Upper lobe of left lung (tissue), 6 donors: ENCODE results near the gene ROCK2. TPM values are rescaled to one million over a fixed set of nuclear protein-coding genes. Genes with fewer than 3 reads are reported as not detected.

ENCODE experiments used
- ATAC-seq, 2 donors: fragments of 200-7000 bp; cut with Tn5 transposase; one replicate each; pipeline ENCODE4 v1.9.1; 2022; ENCODE audit warnings: mild to moderate bottlenecking in 2 of 2, moderate library complexity in 2 of 2; ENCODE audit not compliant: low FRiP score in 2 of 2
- DNase-seq, 2 donors: peaks; one replicate each; pipeline ENCODE4 v3.0.0-alpha.2; 2019 to 2020
- H3K27ac ChIP-seq, 4 donors: fragments of 200-600 bp; sonication (generic); one replicate each; pipeline ENCODE4 v1.5.1; 2016 to 2019
- H3K27me3 ChIP-seq, 4 donors: fragments of 200-600 bp; sonication (generic); one replicate each; pipeline ENCODE4 v1.5.1; 2017 to 2019
- H3K36me3 ChIP-seq, 4 donors: fragments of 200-600 bp; sonication (generic); one replicate each; pipeline ENCODE4 v1.5.1; 2016 to 2019
- H3K4me1 ChIP-seq, 4 donors: fragments of 200-600 bp; sonication (generic); one replicate each; pipeline ENCODE4 v1.5.1; 2018 to 2019
- H3K4me3 ChIP-seq, 4 donors: fragments of 200-600 bp; sonication (generic); one replicate each; pipeline ENCODE4 v1.5.1; 2017 to 2019; ENCODE audit warnings: mild to moderate bottlenecking in 2 of 4, moderate library complexity in 1 of 4
- H3K9me3 ChIP-seq, 4 donors: fragments of 200-600 bp; sonication (generic); one replicate each; pipeline ENCODE4 v1.5.1; 2018 to 2019
- CTCF ChIP-seq, 6 experiments: fragments of 450-650 bp in 4 of 6; fragments of 200-600 bp in 2 of 6; sonication (generic) in 2 of 6; IDR thresholded peaks; one replicate each; pipeline ENCODE4 v1.5.1; 2016 to 2019; ENCODE audit warnings: antibody characterized with exemption in 6 of 6
- EP300 ChIP-seq, 4 donors: sonication (generic); formaldehyde crosslinking; IDR thresholded peaks; one replicate each; pipeline ENCODE4 v1.5.1; 2017; ENCODE audit warnings: antibody characterized with exemption in 4 of 4, control low read depth in 2 of 4
- POLR2A ChIP-seq, 4 donors: fragments of 450-650 bp; IDR thresholded peaks; one replicate each; pipeline ENCODE4 v1.5.1; 2016 to 2017; ENCODE audit warnings: antibody characterized with exemption in 4 of 4, mild to moderate bottlenecking in 2 of 4
- POLR2AphosphoS5 ChIP-seq, 2 donors: sonication (generic); formaldehyde crosslinking; IDR thresholded peaks; one replicate each; pipeline ENCODE4 v1.5.1; 2017; ENCODE audit warnings: antibody characterized with exemption in 2 of 2
- WGBS, 2 donors: methylation state at CpG; one replicate each; pipeline ENCODE4 v1.1.5; 2017 to 2018; 5-methylcytosine and 5-hydroxymethylcytosine counted together
- total RNA-seq, 6 donors: library from RNA; depleted of rRNA in 4 of 6; stranded (reverse); fragments of >200 nt in 4 of 6; gene quantifications; one replicate each; pipeline versions ENCODE4 v1.1.0 to v1.2.1, GENCODE V29; 2016 to 2021
- donor health status: DM: no; HTN: no; CAD: no; lungs with moderate emphysema.
- donor health status: DM: no; HTN: yes; CAD: no; lungs with severe emphysema.

Gene ROCK2
- total RNA-seq, 6 donors from 2014 or later = 37.6 to 99.7 (median 56.2) TPM

GRCh38 chr2:11288431-11288830, 56.0 kb downstream of the ROCK2 start:
- peaks cover 2 to 19% (median 12%) of the 10 kb centered on the region in 4 donors for H3K4me1 ChIP-seq
- ATAC-seq (no peak), DNase-seq (no peak)
- WGBS, 2 donors = 53 to 59% methylated on average over 3 of the region's 3 CpGs
- peaks cover 0 to 5% (median 2%) of the 10 kb centered on the region in 4 donors for H3K9me3 ChIP-seq
- H3K4me3 ChIP-seq = no peak overlapping the region
- peaks cover 0 to 21% (median 15%) of the 10 kb centered on the region in 4 donors for H3K36me3 ChIP-seq
- peak overlapping the region in 1 of 4 donors; percentile 41 for H3K27ac ChIP-seq
- no peaks in the 10 kb centered on the region for H3K27me3 ChIP-seq
- TF ChIP-seq EP300 (IDR thresholded peaks at IDR 0.05) (no peak), POLR2AphosphoS5 (IDR thresholded peaks at IDR 0.05) (no peak), CTCF (IDR thresholded peaks at IDR 0.05) (no peak), POLR2A (IDR thresholded peaks at IDR 0.05) (no peak)

GRCh38 chr2:11286749-11287148, 57.7 kb downstream of the ROCK2 start:
- DNase-seq (no peak), ATAC-seq (no peak)

GRCh38 chr2:11286323-11286722, 58.1 kb downstream of the ROCK2 start:
- no peak for DNase-seq
- Histone ChIP-seq H3K27ac (no peak overlapping the region), H3K4me1 (peaks cover 0 to 15% (median 6%) of the 10 kb centered on the region in 4 donors), H3K27me3 (no peaks in the 10 kb centered on the region), H3K9me3 (peaks cover 0 to 5% (median 2%) of the 10 kb centered on the region in 4 donors), H3K4me3 (no peak overlapping the region), H3K36me3 (peaks cover 0 to 21% (median 15%) of the 10 kb centered on the region in 4 donors)
- TF ChIP-seq CTCF (IDR thresholded peaks at IDR 0.05) (no peak), POLR2AphosphoS5 (IDR thresholded peaks at IDR 0.05) (no peak), EP300 (IDR thresholded peaks at IDR 0.05) (no peak), POLR2A (IDR thresholded peaks at IDR 0.05) (no peak)
- no peak for ATAC-seq

More at GRCh38 chr2:11286749-11287148, 57.7 kb downstream of the ROCK2 start:
- Histone ChIP-seq H3K27me3 (no peaks in the 10 kb centered on the region), H3K9me3 (peaks cover 0 to 5% (median 2%) of the 10 kb centered on the region in 4 donors), H3K4me1 (peaks cover 0 to 15% (median 6%) of the 10 kb centered on the region in 4 donors), H3K36me3 (peaks cover 0 to 21% (median 15%) of the 10 kb centered on the region in 4 donors), H3K27ac (no peak overlapping the region), H3K4me3 (no peak overlapping the region)
- WGBS, 2 donors = 78 to 84% methylated on average over 1 of the region's 1 CpG
- TF ChIP-seq POLR2A (IDR thresholded peaks at IDR 0.05) = no peak
- no peak for TF ChIP-seq EP300 (IDR thresholded peaks at IDR 0.05)
- no peak for TF ChIP-seq POLR2AphosphoS5 (IDR thresholded peaks at IDR 0.05)
- TF ChIP-seq CTCF (IDR thresholded peaks at IDR 0.05) = no peak

- no peak overlapping the region for H3K4me3 ChIP-seq
- H3K27me3 ChIP-seq = no peaks in the 10 kb centered on the region
- peaks cover 0 to 16% (median 10%) of the 10 kb centered on the region in 4 donors for H3K4me1 ChIP-seq
- WGBS, 2 donors = 90 to 93% methylated on average over 2 of the region's 2 CpGs
- ATAC-seq = no peak
- peaks cover 0 to 21% (median 15%) of the 10 kb centered on the region in 4 donors for H3K36me3 ChIP-seq
- H3K27ac ChIP-seq = no peak overlapping the region
- peaks cover 0 to 5% (median 2%) of the 10 kb centered on the region in 4 donors for H3K9me3 ChIP-seq
- no peak for DNase-seq
- TF ChIP-seq CTCF (IDR thresholded peaks at IDR 0.05) (no peak), EP300 (IDR thresholded peaks at IDR 0.05) (no peak), POLR2AphosphoS5 (IDR thresholded peaks at IDR 0.05) (no peak), POLR2A (IDR thresholded peaks at IDR 0.05) (no peak)
These were observed 58.9 kb downstream of the ROCK2 start for GRCh38 chr2:11285499-11285898.

GRCh38 chr2:11281186-11281585, 63.2 kb downstream of the ROCK2 start:
- Histone ChIP-seq H3K9me3 (peaks cover 0 to 5% (median 2%) of the 10 kb centered on the region in 4 donors), H3K36me3 (peaks cover 0 to 30% (median 15%) of the 10 kb centered on the region in 4 donors), H3K4me1 (peaks cover 0 to 11% (median 2%) of the 10 kb centered on the region in 4 donors), H3K27me3 (no peaks in the 10 kb centered on the region), H3K27ac (no peak overlapping the region), H3K4me3 (no peak overlapping the region)
- DNase-seq (no peak), ATAC-seq (no peak)
- WGBS, 2 donors = 48 to 53% methylated on average over 3 of the region's 3 CpGs
- TF ChIP-seq POLR2A (IDR thresholded peaks at IDR 0.05) (no peak), CTCF (IDR thresholded peaks at IDR 0.05) (no peak), EP300 (IDR thresholded peaks at IDR 0.05) (no peak), POLR2AphosphoS5 (IDR thresholded peaks at IDR 0.05) (no peak)
